GM23338 (cell line): ENCODE results near the gene SAAL1. TPM values are rescaled to one million over a fixed set of nuclear protein-coding genes. Genes with fewer than 3 reads are reported as not detected.

Source experiments
- ATAC-seq: fragments of 200-7000 bp; cut with Tn5 transposase; 3 replicates; pipeline ENCODE4 v1.9.1; 2020
- DNase-seq: peaks from one replicate; pipeline ENCODE4 v3.0.0-alpha.2; 2015; ENCODE audit warnings: low spot score
- H2AFZ ChIP-seq: fragments of 200-600 bp; sonication (generic); 2 replicates; pipeline ENCODE4 v1.8.0; 2016; ENCODE audit warnings: antibody characterized with exemption, mild to moderate bottlenecking, moderate library complexity
- H3F3A ChIP-seq: fragments of 200-600 bp; sonication (generic); replicated peaks from 2 replicates; pipeline ENCODE4 v1.8.0; 2017; ENCODE audit warnings: antibody characterized with exemption, mixed run types, low read depth
- H3K27ac ChIP-seq: fragments of 200-600 bp; sonication (generic); 2 replicates; pipeline ENCODE4 v1.6.1; 2016; ENCODE audit warnings: low read depth
- H3K27me3 ChIP-seq: fragments of 200-600 bp; sonication (generic); 2 replicates; pipeline ENCODE4 v1.8.0; 2016; ENCODE audit warnings: mild to moderate bottlenecking, mixed run types, moderate library complexity; ENCODE audit not compliant: insufficient read depth
- H3K36me3 ChIP-seq: fragments of 200-600 bp; sonication (generic); 2 replicates; pipeline ENCODE4 v1.8.0; 2016; ENCODE audit warnings: mild to moderate bottlenecking; ENCODE audit not compliant: insufficient read depth
- H3K4me1 ChIP-seq: fragments of 200-600 bp; sonication (generic); 2 replicates; pipeline ENCODE4 v1.8.0; 2016; ENCODE audit warnings: mild to moderate bottlenecking, moderate library complexity; ENCODE audit not compliant: insufficient read depth
- H3K4me2 ChIP-seq: fragments of 200-600 bp; sonication (generic); 2 replicates; pipeline ENCODE4 v1.7.1; 2017; ENCODE audit warnings: mixed run types
- H3K4me3 ChIP-seq: fragments of 200-600 bp; sonication (generic); 2 replicates; pipeline ENCODE4 v1.6.1; 2016; ENCODE audit warnings: mixed run types
- H3K79me2 ChIP-seq: fragments of 200-600 bp; sonication (generic); replicated peaks from 2 replicates; pipeline ENCODE4 v1.8.0; 2017; ENCODE audit warnings: mild to moderate bottlenecking; ENCODE audit not compliant: insufficient read depth
- H3K9me2 ChIP-seq: fragments of 200-600 bp; sonication (generic); 2 replicates; pipeline ENCODE4 v1.8.0; 2017; ENCODE audit not compliant: insufficient read depth
- H4K20me1 ChIP-seq: fragments of 200-600 bp; sonication (generic); replicated peaks from 2 replicates; pipeline ENCODE4 v1.8.0; 2017; ENCODE audit warnings: mild to moderate bottlenecking; ENCODE audit not compliant: insufficient read depth
- H3K27ac Mint-ChIP-seq: 2 replicates; pipeline ENCODE4 v1.8.0; 2020; ENCODE audit warnings: inconsistent platforms, mild to moderate bottlenecking, moderate library complexity, mixed read lengths
- H3K27me3 Mint-ChIP-seq: 3 replicates; pipeline ENCODE4 v1.8.0; 2022; ENCODE audit warnings: low read depth, mild to moderate bottlenecking, moderate library complexity, mixed read lengths, inconsistent platforms; ENCODE audit not compliant: insufficient read depth, poor library complexity
- H3K36me3 Mint-ChIP-seq: 3 replicates; pipeline ENCODE4 v1.8.0; 2021; ENCODE audit warnings: low read depth, mild to moderate bottlenecking, inconsistent platforms, moderate library complexity, mixed read lengths
- H3K4me1 Mint-ChIP-seq: 3 replicates; pipeline ENCODE4 v1.8.0; 2020; ENCODE audit warnings: mild to moderate bottlenecking, inconsistent platforms, mixed read lengths
- H3K4me3 Mint-ChIP-seq: 3 replicates; pipeline ENCODE4 v1.8.0; 2021; ENCODE audit warnings: moderate library complexity, mild to moderate bottlenecking, inconsistent platforms, mixed read lengths
- H3K9me3 Mint-ChIP-seq: 3 replicates; pipeline ENCODE4 v1.8.0; 2020; ENCODE audit warnings: moderate library complexity, mild to moderate bottlenecking, inconsistent platforms, mixed read lengths
- JUNB ChIP-seq: IDR thresholded peaks from one replicate; pipeline ENCODE4 v1.6.1; 2016; ENCODE audit warnings: antibody characterized with exemption; ENCODE audit not compliant: unreplicated experiment
- POLR2AphosphoS5 ChIP-seq: IDR thresholded peaks from 2 replicates; pipeline ENCODE4 v1.6.1; 2016; ENCODE audit warnings: antibody characterized with exemption, low read depth
- polyA plus RNA-seq: library from polyadenylated mRNA; unstranded; fragments of >200 nt; fragmentation: Nextera tagmentation; extraction: Ambion mirVana; gene quantifications from 2 replicates; pipeline ENCODE4 v1.2.1, GENCODE V29; 2016
- total RNA-seq: library from RNA; depleted of rRNA; stranded (reverse); fragments of >200 nt; shearing (Covaris generic); gene quantifications from 2 replicates; pipeline ENCODE4 v1.2.3, GENCODE V29; 2014
- TF ChIP-seq, protein P1 (sequence below): fragments of 250-450 bp; sonication (Bioruptor Pico); IDR thresholded peaks from 2 replicates; pipeline ENCODE4 v1.5.0; 2020; ENCODE audit warnings: mild to moderate bottlenecking, moderate library complexity
- TF ChIP-seq, protein P2 (sequence below): IDR thresholded peaks from 2 replicates; pipeline ENCODE4 v1.6.1; 2016; ENCODE audit warnings: antibody characterized with exemption

The SAAL1 gene
- total and polyA plus RNA-seq, 2 experiments from 2014 or later: 45.9 to 61.0 TPM

GRCh38 chr11:18063862-18064434, 41.9 kb downstream of the SAAL1 start (continued):
- TF ChIP-seq, protein P1, sequence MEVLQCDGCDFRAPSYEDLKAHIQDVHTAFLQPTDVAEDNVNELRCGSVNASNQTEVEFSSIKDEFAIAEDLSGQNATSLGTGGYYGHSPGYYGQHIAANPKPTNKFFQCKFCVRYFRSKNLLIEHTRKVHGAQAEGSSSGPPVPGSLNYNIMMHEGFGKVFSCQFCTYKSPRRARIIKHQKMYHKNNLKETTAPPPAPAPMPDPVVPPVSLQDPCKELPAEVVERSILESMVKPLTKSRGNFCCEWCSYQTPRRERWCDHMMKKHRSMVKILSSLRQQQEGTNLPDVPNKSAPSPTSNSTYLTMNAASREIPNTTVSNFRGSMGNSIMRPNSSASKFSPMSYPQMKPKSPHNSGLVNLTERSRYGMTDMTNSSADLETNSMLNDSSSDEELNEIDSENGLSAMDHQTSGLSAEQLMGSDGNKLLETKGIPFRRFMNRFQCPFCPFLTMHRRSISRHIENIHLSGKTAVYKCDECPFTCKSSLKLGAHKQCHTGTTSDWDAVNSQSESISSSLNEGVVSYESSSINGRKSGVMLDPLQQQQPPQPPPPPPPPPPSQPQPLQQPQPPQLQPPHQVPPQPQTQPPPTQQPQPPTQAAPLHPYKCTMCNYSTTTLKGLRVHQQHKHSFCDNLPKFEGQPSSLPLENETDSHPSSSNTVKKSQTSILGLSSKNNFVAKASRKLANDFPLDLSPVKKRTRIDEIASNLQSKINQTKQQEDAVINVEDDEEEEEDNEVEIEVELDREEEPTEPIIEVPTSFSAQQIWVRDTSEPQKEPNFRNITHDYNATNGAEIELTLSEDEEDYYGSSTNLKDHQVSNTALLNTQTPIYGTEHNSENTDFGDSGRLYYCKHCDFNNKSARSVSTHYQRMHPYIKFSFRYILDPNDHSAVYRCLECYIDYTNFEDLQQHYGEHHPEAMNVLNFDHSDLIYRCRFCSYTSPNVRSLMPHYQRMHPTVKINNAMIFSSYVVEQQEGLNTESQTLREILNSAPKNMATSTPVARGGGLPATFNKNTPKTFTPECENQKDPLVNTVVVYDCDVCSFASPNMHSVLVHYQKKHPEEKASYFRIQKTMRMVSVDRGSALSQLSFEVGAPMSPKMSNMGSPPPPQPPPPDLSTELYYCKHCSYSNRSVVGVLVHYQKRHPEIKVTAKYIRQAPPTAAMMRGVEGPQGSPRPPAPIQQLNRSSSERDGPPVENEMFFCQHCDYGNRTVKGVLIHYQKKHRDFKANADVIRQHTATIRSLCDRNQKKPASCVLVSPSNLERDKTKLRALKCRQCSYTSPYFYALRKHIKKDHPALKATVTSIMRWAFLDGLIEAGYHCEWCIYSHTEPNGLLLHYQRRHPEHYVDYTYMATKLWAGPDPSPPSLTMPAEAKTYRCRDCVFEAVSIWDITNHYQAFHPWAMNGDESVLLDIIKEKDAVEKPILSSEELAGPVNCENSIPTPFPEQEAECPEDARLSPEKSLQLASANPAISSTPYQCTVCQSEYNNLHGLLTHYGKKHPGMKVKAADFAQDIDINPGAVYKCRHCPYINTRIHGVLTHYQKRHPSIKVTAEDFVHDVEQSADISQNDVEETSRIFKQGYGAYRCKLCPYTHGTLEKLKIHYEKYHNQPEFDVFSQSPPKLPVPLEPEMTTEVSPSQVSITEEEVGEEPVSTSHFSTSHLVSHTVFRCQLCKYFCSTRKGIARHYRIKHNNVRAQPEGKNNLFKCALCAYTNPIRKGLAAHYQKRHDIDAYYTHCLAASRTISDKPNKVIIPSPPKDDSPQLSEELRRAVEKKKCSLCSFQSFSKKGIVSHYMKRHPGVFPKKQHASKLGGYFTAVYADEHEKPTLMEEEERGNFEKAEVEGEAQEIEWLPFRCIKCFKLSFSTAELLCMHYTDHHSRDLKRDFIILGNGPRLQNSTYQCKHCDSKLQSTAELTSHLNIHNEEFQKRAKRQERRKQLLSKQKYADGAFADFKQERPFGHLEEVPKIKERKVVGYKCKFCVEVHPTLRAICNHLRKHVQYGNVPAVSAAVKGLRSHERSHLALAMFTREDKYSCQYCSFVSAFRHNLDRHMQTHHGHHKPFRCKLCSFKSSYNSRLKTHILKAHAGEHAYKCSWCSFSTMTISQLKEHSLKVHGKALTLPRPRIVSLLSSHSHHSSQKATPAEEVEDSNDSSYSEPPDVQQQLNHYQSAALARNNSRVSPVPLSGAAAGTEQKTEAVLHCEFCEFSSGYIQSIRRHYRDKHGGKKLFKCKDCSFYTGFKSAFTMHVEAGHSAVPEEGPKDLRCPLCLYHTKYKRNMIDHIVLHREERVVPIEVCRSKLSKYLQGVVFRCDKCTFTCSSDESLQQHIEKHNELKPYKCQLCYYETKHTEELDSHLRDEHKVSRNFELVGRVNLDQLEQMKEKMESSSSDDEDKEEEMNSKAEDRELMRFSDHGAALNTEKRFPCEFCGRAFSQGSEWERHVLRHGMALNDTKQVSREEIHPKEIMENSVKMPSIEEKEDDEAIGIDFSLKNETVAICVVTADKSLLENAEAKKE (CRISPR knock-in tag): no peak
- TF ChIP-seq JUNB: no peak
- TF ChIP-seq, protein P2, sequence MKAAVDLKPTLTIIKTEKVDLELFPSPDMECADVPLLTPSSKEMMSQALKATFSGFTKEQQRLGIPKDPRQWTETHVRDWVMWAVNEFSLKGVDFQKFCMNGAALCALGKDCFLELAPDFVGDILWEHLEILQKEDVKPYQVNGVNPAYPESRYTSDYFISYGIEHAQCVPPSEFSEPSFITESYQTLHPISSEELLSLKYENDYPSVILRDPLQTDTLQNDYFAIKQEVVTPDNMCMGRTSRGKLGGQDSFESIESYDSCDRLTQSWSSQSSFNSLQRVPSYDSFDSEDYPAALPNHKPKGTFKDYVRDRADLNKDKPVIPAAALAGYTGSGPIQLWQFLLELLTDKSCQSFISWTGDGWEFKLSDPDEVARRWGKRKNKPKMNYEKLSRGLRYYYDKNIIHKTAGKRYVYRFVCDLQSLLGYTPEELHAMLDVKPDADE: no peak

DNA sequence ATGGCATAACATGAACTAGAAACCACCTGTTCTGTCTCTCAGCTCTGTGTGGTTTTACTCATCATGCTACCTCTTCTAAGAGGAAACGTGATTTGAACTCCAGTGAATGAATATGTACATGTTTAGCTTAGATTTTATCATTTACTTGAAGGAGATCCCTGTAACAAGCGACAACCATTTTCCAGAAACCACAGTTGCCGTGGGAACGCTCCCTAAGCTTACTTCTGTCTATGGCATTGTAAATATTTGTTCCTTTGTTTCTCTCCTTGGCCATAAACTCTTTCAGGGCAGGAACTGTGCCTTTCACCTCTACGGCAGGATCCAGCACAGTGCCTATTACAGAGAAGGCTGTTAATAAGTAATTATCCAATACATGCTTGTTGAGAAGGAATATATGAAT, 42.8 kb downstream of the SAAL1 start:
- no peaks in the 10 kb centered on the region for H3K36me3 Mint-ChIP-seq
- Histone ChIP-seq H3K27me3 (no peaks in the 10 kb centered on the region), H3K27ac (no peak overlapping the region), H3K79me2 (no peaks in the 10 kb centered on the region), H3K4me1 (no peaks in the 10 kb centered on the region), H3K9me2 (no peaks in the 10 kb centered on the region), H2AFZ (no peak overlapping the region), H4K20me1 (no peaks in the 10 kb centered on the region; the same call in 1 of the 2 replicates), H3K4me3 (no peak overlapping the region), H3K4me2 (no peak overlapping the region), H3K36me3 (no peaks in the 10 kb centered on the region), H3F3A (no peaks in the 10 kb centered on the region)
- H3K27ac Mint-ChIP-seq: no peak overlapping the region
- H3K9me3 Mint-ChIP-seq: no peaks in the 10 kb centered on the region; the same call in 2 of the 3 replicates
- ATAC-seq (no peak), DNase-seq (no peak)
- no peak for TF ChIP-seq POLR2AphosphoS5
- H3K27me3 Mint-ChIP-seq: no peaks in the 10 kb centered on the region
- H3K4me3 Mint-ChIP-seq: no peak overlapping the region
- no peaks in the 10 kb centered on the region; the same call in 1 of the 3 replicates for H3K4me1 Mint-ChIP-seq
